Measurements from ENCODE around the gene GFRA1. TPM values are rescaled to one million over a fixed set of nuclear protein-coding genes. Genes with fewer than 3 reads are reported as not detected.

The GFRA1 gene
- polyA plus RNA-seq, 1 donor (not counting 4 experiments of a cell fraction or from before 2014, with no cell fraction given), result not detected

GRCh38 chr10:116194061-116194460 is 78.9 kb downstream of the GFRA1 start:
- H3K27ac ChIP-seq (ENCODE audit: control insufficient read depth, insufficient read depth, low read length), result no peak overlapping the region
- dilution Hi-C loops (cut with MboI; ENCODE audit: extremely low pct_ligation_motif_present, low sequenced_read_pairs), result no loop called here

GRCh38 chr10:116190883-116191282 is 82.1 kb downstream of the GFRA1 start:
- H3K9ac ChIP-seq (ENCODE audit: control insufficient read depth, extremely low read depth, insufficient read depth, low read length), result no peak overlapping the region
- no peaks in the 10 kb centered on the region for H3K79me2 ChIP-seq (ENCODE audit: control insufficient read depth, insufficient read depth, low read length)
- no peak for FAIRE-seq
- no peaks in the 10 kb centered on the region for H3K9me1 ChIP-seq (ENCODE audit: control insufficient read depth, extremely low read depth, insufficient read depth, low read length)
- no peaks in the 10 kb centered on the region for H4K20me1 ChIP-seq (ENCODE audit: control insufficient read depth, extremely low read depth, insufficient read depth, low read length)
- no peaks in the 10 kb centered on the region for H3K9me3 ChIP-seq (ENCODE audit: control insufficient read depth, low read depth, low read length)
- dilution Hi-C loops (cut with MboI; ENCODE audit: extremely low pct_ligation_motif_present, low sequenced_read_pairs), result no loop called here
- H3K4me1 ChIP-seq (ENCODE audit: control insufficient read depth, extremely low read depth, insufficient read depth, low read length), result no peaks in the 10 kb centered on the region
- H2AFZ ChIP-seq (ENCODE audit: control insufficient read depth, low read length), result no peak overlapping the region
- no peak overlapping the region for H3K4me3 ChIP-seq (ENCODE audit: control insufficient read depth in 2 of 3, extremely low read depth in 1 of 3, insufficient read depth in 2 of 3, low read depth in 1 of 3, low read length in 3 of 3)
- no peaks in the 10 kb centered on the region for H3K36me3 ChIP-seq (ENCODE audit: control insufficient read depth in 2 of 2, extremely low read depth in 1 of 2, insufficient read depth in 2 of 2, low read length in 2 of 2)
- H3K27ac ChIP-seq (ENCODE audit: control insufficient read depth, insufficient read depth, low read length), result no peak overlapping the region
- no peak for TF ChIP-seq EZH2 (IDR thresholded peaks at IDR 0.05; ENCODE audit: low read length)
- TF ChIP-seq CTCF (optimal IDR thresholded peaks at IDR 0.05 in 1 of 3, IDR thresholded peaks at IDR 0.05 in 1 of 3, conservative IDR thresholded peaks at IDR 0.05 in 1 of 3; ENCODE audit: extremely low read depth in 1 of 3, insufficient read depth in 2 of 3, low read length in 3 of 3), result no peak
- no peaks in the 10 kb centered on the region for H3K27me3 ChIP-seq (ENCODE audit: control insufficient read depth, extremely low read depth, insufficient read depth, low read length)
- H3K4me2 ChIP-seq (ENCODE audit: control insufficient read depth, extremely low read depth, insufficient read depth, low read depth, low read length), result no peak overlapping the region
- no peak for DNase-seq (ENCODE audit: low read depth, low spot score)

More at GRCh38 chr10:116194061-116194460, 78.9 kb downstream of the GFRA1 start:
- no peak overlapping the region for H3K4me3 ChIP-seq (ENCODE audit: control insufficient read depth in 2 of 3, extremely low read depth in 1 of 3, insufficient read depth in 2 of 3, low read depth in 1 of 3, low read length in 3 of 3)
- no peak overlapping the region for H3K4me2 ChIP-seq (ENCODE audit: control insufficient read depth, extremely low read depth, insufficient read depth, low read depth, low read length)
- FAIRE-seq, result no peak
- H3K36me3 ChIP-seq (ENCODE audit: control insufficient read depth in 2 of 2, extremely low read depth in 1 of 2, insufficient read depth in 2 of 2, low read length in 2 of 2), result no peaks in the 10 kb centered on the region
- H4K20me1 ChIP-seq (ENCODE audit: control insufficient read depth, extremely low read depth, insufficient read depth, low read length), result no peaks in the 10 kb centered on the region
- no peak for DNase-seq (ENCODE audit: low read depth, low spot score)
- no peak for TF ChIP-seq EZH2 (IDR thresholded peaks at IDR 0.05; ENCODE audit: low read length)
- H3K9me3 ChIP-seq (ENCODE audit: control insufficient read depth, low read depth, low read length), result no peaks in the 10 kb centered on the region
- H3K4me1 ChIP-seq (ENCODE audit: control insufficient read depth, extremely low read depth, insufficient read depth, low read length), result no peaks in the 10 kb centered on the region
- H3K79me2 ChIP-seq (ENCODE audit: control insufficient read depth, insufficient read depth, low read length), result no peaks in the 10 kb centered on the region
- H2AFZ ChIP-seq (ENCODE audit: control insufficient read depth, low read length), result no peak overlapping the region
- no peaks in the 10 kb centered on the region for H3K9me1 ChIP-seq (ENCODE audit: control insufficient read depth, extremely low read depth, insufficient read depth, low read length)
- no peak overlapping the region for H3K9ac ChIP-seq (ENCODE audit: control insufficient read depth, extremely low read depth, insufficient read depth, low read length)
- no peaks in the 10 kb centered on the region for H3K27me3 ChIP-seq (ENCODE audit: control insufficient read depth, extremely low read depth, insufficient read depth, low read length)

- Histone ChIP-seq H3K4me3 (ENCODE audit: control insufficient read depth in 2 of 3, extremely low read depth in 1 of 3, insufficient read depth in 2 of 3, low read depth in 1 of 3, low read length in 3 of 3) (no peak overlapping the region), H3K79me2 (ENCODE audit: control insufficient read depth, insufficient read depth, low read length) (no peaks in the 10 kb centered on the region), H3K27me3 (ENCODE audit: control insufficient read depth, extremely low read depth, insufficient read depth, low read length) (no peaks in the 10 kb centered on the region), H3K9ac (ENCODE audit: control insufficient read depth, extremely low read depth, insufficient read depth, low read length) (no peak overlapping the region), H3K4me1 (ENCODE audit: control insufficient read depth, extremely low read depth, insufficient read depth, low read length) (no peaks in the 10 kb centered on the region), H2AFZ (ENCODE audit: control insufficient read depth, low read length) (no peak overlapping the region), H3K9me1 (ENCODE audit: control insufficient read depth, extremely low read depth, insufficient read depth, low read length) (no peaks in the 10 kb centered on the region), H4K20me1 (ENCODE audit: control insufficient read depth, extremely low read depth, insufficient read depth, low read length) (no peaks in the 10 kb centered on the region), H3K36me3 (ENCODE audit: control insufficient read depth in 2 of 2, extremely low read depth in 1 of 2, insufficient read depth in 2 of 2, low read length in 2 of 2) (no peaks in the 10 kb centered on the region), H3K9me3 (ENCODE audit: control insufficient read depth, low read depth, low read length) (no peaks in the 10 kb centered on the region), H3K27ac (ENCODE audit: control insufficient read depth, insufficient read depth, low read length) (no peak overlapping the region), H3K4me2 (ENCODE audit: control insufficient read depth, extremely low read depth, insufficient read depth, low read depth, low read length) (no peak overlapping the region)
- no peak for TF ChIP-seq CTCF (optimal IDR thresholded peaks at IDR 0.05 in 1 of 3, IDR thresholded peaks at IDR 0.05 in 1 of 3, conservative IDR thresholded peaks at IDR 0.05 in 1 of 3; ENCODE audit: extremely low read depth in 1 of 3, insufficient read depth in 2 of 3, low read length in 3 of 3)
- TF ChIP-seq EZH2 (IDR thresholded peaks at IDR 0.05; ENCODE audit: low read length), result no peak
- DNase-seq (ENCODE audit: low read depth, low spot score) (no peak), FAIRE-seq (no peak)
- dilution Hi-C loops (cut with MboI; ENCODE audit: extremely low pct_ligation_motif_present, low sequenced_read_pairs), result no loop called here
These were observed 86.7 kb downstream of the GFRA1 start for GRCh38 chr10:116186273-116186672.
